Neural progenitor cell (in vitro differentiated cells): ENCODE measurements around the gene ETHE1. TPM values are rescaled to one million over a fixed set of nuclear protein-coding genes. Genes with fewer than 3 reads are reported as not detected.

ENCODE experiments used
- DNase-seq: peaks from one replicate; pipeline ENCODE4 v3.0.0-alpha.2; 2016; ENCODE audit warnings: low spot score
- H2AFZ ChIP-seq: fragments of 200-600 bp; sonication (generic); replicated peaks from 2 replicates; pipeline ENCODE4 v1.6.1; 2016; ENCODE audit warnings: antibody characterized with exemption
- H3F3A ChIP-seq: fragments of 200-600 bp; sonication (generic); 2 replicates; pipeline ENCODE4 v1.6.1; 2016; ENCODE audit warnings: antibody characterized with exemption, low read depth
- H3K27ac ChIP-seq: fragments of 200-600 bp; sonication (generic); 2 replicates; pipeline ENCODE4 v1.5.1; 2016; ENCODE audit warnings: mild to moderate bottlenecking
- H3K27me3 ChIP-seq: fragments of 200-600 bp; sonication (generic); 2 replicates; pipeline ENCODE4 v1.6.1; 2016; ENCODE audit warnings: mild to moderate bottlenecking, moderate library complexity
- H3K36me3 ChIP-seq: fragments of 200-600 bp; sonication (generic); 2 replicates; pipeline ENCODE4 v1.5.1; 2016
- H3K4me1 ChIP-seq: fragments of 200-600 bp; sonication (generic); 2 replicates; pipeline ENCODE4 v1.6.1; 2016; ENCODE audit warnings: mixed run types
- H3K4me2 ChIP-seq: fragments of 200-600 bp; sonication (generic); 2 replicates; pipeline ENCODE4 v1.6.1; 2016
- H3K4me3 ChIP-seq: fragments of 200-600 bp; sonication (generic); 2 replicates; pipeline ENCODE4 v1.5.1; 2016
- H3K79me2 ChIP-seq: fragments of 200-600 bp; sonication (generic); 2 replicates; pipeline ENCODE4 v1.6.1; 2016; ENCODE audit warnings: low read depth
- H3K9ac ChIP-seq: fragments of 200-600 bp; sonication (generic); 2 replicates; pipeline ENCODE4 v1.6.1; 2016
- H3K9me3 ChIP-seq: fragments of 200-600 bp; sonication (generic); 2 replicates; pipeline ENCODE4 v1.5.1; 2016; ENCODE audit warnings: low read depth
- H4K20me1 ChIP-seq: fragments of 200-600 bp; sonication (generic); 2 replicates; pipeline ENCODE4 v1.6.1; 2016; ENCODE audit warnings: low read depth
- H3K27ac Mint-ChIP-seq: 3 replicates; pipeline ENCODE4 v1.8.0; 2021; ENCODE audit warnings: mixed read lengths
- H3K27me3 Mint-ChIP-seq: 2 replicates; pipeline ENCODE4 v1.8.0; 2022; ENCODE audit warnings: low read depth, mild to moderate bottlenecking, inconsistent platforms, moderate library complexity, mixed read lengths; ENCODE audit not compliant: insufficient read depth
- H3K36me3 Mint-ChIP-seq: 3 replicates; pipeline ENCODE4 v1.8.0; 2021; ENCODE audit warnings: mixed read lengths
- H3K4me1 Mint-ChIP-seq: 3 replicates; pipeline ENCODE4 v1.8.0; 2021; ENCODE audit warnings: mixed read lengths
- H3K4me3 Mint-ChIP-seq: 3 replicates; pipeline ENCODE4 v1.8.0; 2021; ENCODE audit warnings: mild to moderate bottlenecking, moderate library complexity, mixed read lengths
- H3K9me3 Mint-ChIP-seq: 3 replicates; pipeline ENCODE4 v1.8.0; 2020; ENCODE audit warnings: mixed read lengths
- CTCF ChIP-seq: fragments of 200-600 bp; sonication (generic); IDR thresholded peaks from 2 replicates; pipeline ENCODE4 v1.5.1; 2017; ENCODE audit warnings: antibody characterized with exemption, mild to moderate bottlenecking
- EZH2 ChIP-seq: fragments of 200-600 bp; sonication (generic); IDR thresholded peaks from 2 replicates; pipeline ENCODE4 v1.6.1; 2017; ENCODE audit warnings: antibody characterized with exemption, mild to moderate bottlenecking, moderate library complexity
- EZH2phosphoT487 ChIP-seq: fragments of 200-600 bp; sonication (generic); IDR thresholded peaks from 2 replicates; pipeline ENCODE4 v1.6.1; 2017; ENCODE audit warnings: antibody characterized with exemption
- total RNA-seq: library from RNA; depleted of rRNA; stranded (reverse); fragments of >200 nt; gene quantifications from 2 replicates; pipeline ENCODE4 v1.2.3, GENCODE V29; 2015; ENCODE audit warnings: low replicate concordance

ETHE1 gene
- total RNA-seq, 1 donor from 2014 or later = 13.6 TPM

GRCh38 chr19:43489310-43489709 is 37.7 kb downstream of the ETHE1 start:
- DNase-seq = no peak
- H3K36me3 ChIP-seq = no peaks in the 10 kb centered on the region
- H3K9ac ChIP-seq = no peak overlapping the region
- H3K9me3 ChIP-seq = no peaks in the 10 kb centered on the region
- no peak overlapping the region for H3K4me2 ChIP-seq
- H3K27me3 Mint-ChIP-seq = no peaks in the 10 kb centered on the region
- H4K20me1 ChIP-seq = no peaks in the 10 kb centered on the region
- H3K4me1 ChIP-seq = no peaks in the 10 kb centered on the region
- H3K27ac Mint-ChIP-seq = no peak overlapping the region
- no peak overlapping the region for H3K27ac ChIP-seq
- no peak for TF ChIP-seq EZH2
- no peak for TF ChIP-seq CTCF
- TF ChIP-seq EZH2phosphoT487 = no peak
- H3K79me2 ChIP-seq = no peaks in the 10 kb centered on the region
- no peak overlapping the region for H3K4me3 Mint-ChIP-seq
- no peak overlapping the region for H2AFZ ChIP-seq
- no peaks in the 10 kb centered on the region for H3K4me1 Mint-ChIP-seq
- H3K4me3 ChIP-seq = no peak overlapping the region
- H3K27me3 ChIP-seq = no peaks in the 10 kb centered on the region
- H3K9me3 Mint-ChIP-seq = no peaks in the 10 kb centered on the region
- no peaks in the 10 kb centered on the region for H3F3A ChIP-seq
- no peaks in the 10 kb centered on the region for H3K36me3 Mint-ChIP-seq

- Histone ChIP-seq H3K4me1 (no peaks in the 10 kb centered on the region), H3K27me3 (no peaks in the 10 kb centered on the region), H3K27ac (no peak overlapping the region), H3K9ac (no peak overlapping the region), H3K36me3 (no peaks in the 10 kb centered on the region), H3K4me3 (no peak overlapping the region), H3F3A (no peaks in the 10 kb centered on the region), H2AFZ (no peak overlapping the region), H3K79me2 (no peaks in the 10 kb centered on the region), H3K4me2 (no peak overlapping the region), H4K20me1 (no peaks in the 10 kb centered on the region), H3K9me3 (no peaks in the 10 kb centered on the region)
- Mint-ChIP-seq H3K36me3 (no peaks in the 10 kb centered on the region), H3K4me3 (no peak overlapping the region), H3K27ac (no peak overlapping the region), H3K27me3 (no peaks in the 10 kb centered on the region), H3K4me1 (no peaks in the 10 kb centered on the region), H3K9me3 (no peaks in the 10 kb centered on the region)
- TF ChIP-seq EZH2phosphoT487 (no peak), CTCF (no peak), EZH2 (no peak)
- DNase-seq = no peak
These were observed 38.8 kb downstream of the ETHE1 start for GRCh38 chr19:43488179-43488578.

- Mint-ChIP-seq H3K36me3 (no peaks in the 10 kb centered on the region), H3K27me3 (no peaks in the 10 kb centered on the region), H3K9me3 (no peaks in the 10 kb centered on the region), H3K4me1 (no peaks in the 10 kb centered on the region), H3K4me3 (no peak overlapping the region), H3K27ac (no peak overlapping the region)
- Histone ChIP-seq H3K4me2 (no peak overlapping the region), H3K4me3 (no peak overlapping the region), H3K79me2 (no peaks in the 10 kb centered on the region), H3K4me1 (no peaks in the 10 kb centered on the region), H3K9me3 (no peaks in the 10 kb centered on the region), H3K36me3 (no peaks in the 10 kb centered on the region), H4K20me1 (no peaks in the 10 kb centered on the region), H3K27ac (no peak overlapping the region), H3K27me3 (no peaks in the 10 kb centered on the region), H3F3A (no peaks in the 10 kb centered on the region), H2AFZ (no peak overlapping the region), H3K9ac (no peak overlapping the region)
- no peak for DNase-seq
- TF ChIP-seq EZH2phosphoT487 (no peak), EZH2 (no peak), CTCF (no peak)
These were observed 40.6 kb downstream of the ETHE1 start for GRCh38 chr19:43486412-43486811.
